HG03175 (cell line): ENCODE results near the gene SLC35A3.
"Not testable (repeated sequence)": the region's sequence is repeated elsewhere in the genome, so short reads cannot be mapped to it uniquely, and the experiment has no call there.

ENCODE experiments used
- ATAC-seq: cut with Tn5 transposase; IDR thresholded peaks from one replicate; pipeline ENCODE4 v1.9.1; 2021; ENCODE audit warnings: mild to moderate bottlenecking, moderate library complexity; ENCODE audit not compliant: unreplicated experiment

Gene SLC35A3

DNA sequence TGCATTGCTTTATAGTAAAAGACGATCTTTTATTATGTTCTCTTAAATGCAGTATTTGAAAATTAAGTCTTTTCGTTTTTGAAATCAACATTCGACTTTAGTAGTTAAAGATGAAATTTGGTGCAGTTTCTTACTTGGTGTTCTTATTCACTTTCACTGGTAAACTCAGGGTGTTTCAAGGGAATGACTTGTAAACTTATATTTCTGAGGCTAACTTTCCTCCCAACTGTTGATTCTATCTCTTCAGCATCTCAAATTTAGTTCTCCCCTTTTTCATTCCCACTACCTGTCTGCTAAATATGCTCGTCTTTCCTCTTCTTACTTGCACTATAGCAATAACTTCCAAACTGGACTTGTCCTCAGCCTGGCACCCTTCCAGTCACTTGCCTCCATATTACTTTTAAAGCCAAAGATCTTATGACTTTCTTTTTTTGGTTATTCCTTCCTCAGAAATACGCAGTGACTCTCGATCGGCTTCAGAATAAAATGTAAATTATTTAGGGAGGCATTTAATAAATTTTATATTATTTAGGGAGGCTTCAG, 988 bp downstream of the SLC35A3 start:
- no peak for ATAC-seq

DNA sequence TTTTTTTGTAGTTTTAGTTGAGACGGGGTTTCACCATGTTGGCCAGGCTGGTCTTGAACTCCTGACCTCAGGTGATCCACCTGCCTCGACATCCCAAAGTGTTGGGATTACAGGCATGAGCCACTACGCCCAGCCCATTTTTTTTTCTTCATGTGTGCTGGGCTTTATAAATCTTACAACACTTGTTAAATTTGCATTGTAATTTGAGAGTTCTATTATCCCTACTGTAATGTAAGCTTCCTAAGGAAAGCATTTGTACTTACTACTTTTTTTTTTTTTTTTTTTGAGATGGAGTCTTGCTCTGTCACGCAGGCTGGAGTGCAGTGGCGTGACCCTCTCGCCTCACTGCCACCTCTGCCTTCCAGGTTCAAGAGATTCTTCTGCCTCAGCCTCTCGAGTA, 2.3 kb downstream of the SLC35A3 start:
- ATAC-seq: not testable (repeated sequence)

DNA sequence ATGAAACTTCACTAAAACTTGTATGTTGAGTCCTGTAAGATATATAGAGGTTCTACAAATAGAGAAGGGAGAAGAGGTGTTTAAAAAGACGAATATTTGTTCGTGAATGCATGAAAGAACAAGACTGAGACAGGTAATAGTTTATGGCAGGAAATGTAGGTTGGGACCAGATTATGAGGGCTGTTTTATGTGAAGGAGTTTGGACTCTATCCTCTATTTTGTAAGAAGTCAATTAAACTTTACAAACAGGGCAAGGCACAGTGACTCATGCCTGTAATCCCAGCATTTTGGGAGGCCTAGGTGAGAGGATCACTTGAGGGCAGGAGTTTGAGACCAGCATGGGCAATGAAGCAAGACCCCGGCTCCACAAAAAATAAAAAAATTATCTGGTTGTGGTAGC, 5.7 kb downstream of the SLC35A3 start:
- ATAC-seq: no peak

DNA sequence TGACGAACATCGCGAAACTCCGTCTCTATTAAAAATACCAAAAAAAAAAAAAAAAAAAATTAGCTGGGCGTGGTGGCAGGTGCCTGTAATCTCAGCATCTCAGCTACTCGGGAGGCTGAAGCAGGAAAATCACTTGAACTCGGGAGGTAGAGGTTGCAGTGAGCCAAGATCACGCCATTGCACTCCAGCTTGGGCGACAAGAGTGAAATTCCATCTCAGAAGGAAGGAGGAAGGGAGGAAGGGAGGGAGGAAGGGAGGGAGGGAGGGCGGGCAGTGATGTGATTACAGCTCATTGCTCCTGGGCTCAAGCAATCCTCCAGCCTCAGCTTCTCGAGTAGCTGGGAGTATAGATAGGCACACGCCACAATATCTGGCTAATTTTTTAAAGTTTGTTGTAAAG, 7.5 kb downstream of the SLC35A3 start:
- not testable (repeated sequence) for ATAC-seq

- ATAC-seq: no peak
These were observed 8.4 kb downstream of the SLC35A3 start for GRCh38 chr1:99978218-99978617.

GRCh38 chr1:99979091-99979490, 9.3 kb downstream of the SLC35A3 start:
- no peak for ATAC-seq

DNA sequence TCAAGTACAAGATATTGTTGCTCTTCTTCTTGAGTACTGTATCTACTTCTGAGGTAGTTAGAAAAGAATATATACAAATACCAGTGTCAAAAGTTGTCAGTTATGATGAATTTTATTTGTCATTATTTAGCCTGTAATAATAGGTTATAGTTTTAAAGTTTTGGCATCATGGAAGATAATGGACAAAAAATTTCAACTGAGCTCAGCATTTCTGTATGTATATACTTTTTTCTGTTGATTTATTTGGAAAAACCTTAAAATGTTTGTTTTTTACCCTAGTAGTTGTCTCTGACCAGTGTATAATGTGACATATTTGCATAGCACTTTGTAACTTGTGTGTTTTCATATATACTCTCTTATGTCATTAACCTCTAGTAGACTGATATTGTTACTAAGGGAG, 11.1 kb downstream of the SLC35A3 start:
- no peak for ATAC-seq

DNA sequence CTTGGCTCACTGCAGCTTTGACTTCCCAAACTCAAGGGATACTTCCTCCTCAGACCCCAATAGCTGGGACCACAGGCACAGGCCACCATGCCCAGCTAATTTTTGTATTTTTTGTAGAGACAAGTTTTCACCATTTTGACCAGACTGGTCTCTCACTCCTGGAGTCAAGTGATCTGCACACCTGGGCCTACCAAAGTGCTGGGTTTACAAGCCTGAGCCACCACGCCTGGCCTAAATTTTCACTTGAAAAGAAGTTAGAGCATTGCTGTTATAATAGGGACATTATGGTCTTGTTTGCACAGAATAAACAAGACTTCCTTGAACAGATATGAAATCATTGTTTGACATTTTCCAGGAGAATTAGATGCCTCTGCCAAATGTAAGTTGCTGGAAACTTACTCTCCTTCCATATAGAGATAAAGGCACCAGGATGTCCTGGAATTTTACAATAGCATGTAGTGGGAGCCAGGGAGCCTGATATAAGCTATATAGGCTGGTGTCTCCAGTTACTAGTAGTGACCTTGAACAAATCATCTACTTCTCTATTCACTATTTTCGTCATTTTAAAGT, 16.9 kb downstream of the SLC35A3 start:
- no peak for ATAC-seq

- no peak for ATAC-seq
These were observed 18.5 kb downstream of the SLC35A3 start for GRCh38 chr1:99988210-99988765.

DNA sequence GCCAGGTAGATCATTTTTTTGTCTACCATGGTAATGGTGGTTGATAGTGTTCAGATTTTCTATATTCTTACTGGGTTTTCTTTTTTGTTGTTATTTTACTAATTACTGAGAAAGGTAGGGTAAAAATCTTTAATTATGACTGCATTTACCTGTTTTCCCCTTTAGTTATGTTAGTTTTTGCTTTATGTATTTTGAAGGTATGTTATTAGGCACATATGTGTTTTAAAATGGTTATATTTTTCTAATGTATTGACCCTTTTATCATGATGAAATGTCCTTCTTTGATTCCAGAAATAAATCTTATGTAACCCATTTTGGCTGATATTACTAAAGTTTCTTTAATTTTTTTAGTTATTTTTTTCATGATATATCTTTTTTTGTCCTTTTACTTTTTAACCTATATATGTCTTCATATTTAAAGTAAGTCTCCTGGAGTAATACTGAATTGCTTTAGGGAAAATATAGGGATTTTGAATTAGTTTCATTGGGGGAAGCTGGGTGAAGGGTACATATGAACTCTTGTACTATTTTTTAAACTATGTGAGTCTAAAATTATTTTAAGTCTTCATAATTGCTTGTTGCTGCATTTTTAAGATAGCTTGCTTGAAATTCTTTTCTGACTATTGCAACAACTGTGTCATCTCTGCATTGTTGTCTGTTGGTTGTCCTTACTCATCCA, 22.4 kb downstream of the SLC35A3 start:
- ATAC-seq: no peak

DNA sequence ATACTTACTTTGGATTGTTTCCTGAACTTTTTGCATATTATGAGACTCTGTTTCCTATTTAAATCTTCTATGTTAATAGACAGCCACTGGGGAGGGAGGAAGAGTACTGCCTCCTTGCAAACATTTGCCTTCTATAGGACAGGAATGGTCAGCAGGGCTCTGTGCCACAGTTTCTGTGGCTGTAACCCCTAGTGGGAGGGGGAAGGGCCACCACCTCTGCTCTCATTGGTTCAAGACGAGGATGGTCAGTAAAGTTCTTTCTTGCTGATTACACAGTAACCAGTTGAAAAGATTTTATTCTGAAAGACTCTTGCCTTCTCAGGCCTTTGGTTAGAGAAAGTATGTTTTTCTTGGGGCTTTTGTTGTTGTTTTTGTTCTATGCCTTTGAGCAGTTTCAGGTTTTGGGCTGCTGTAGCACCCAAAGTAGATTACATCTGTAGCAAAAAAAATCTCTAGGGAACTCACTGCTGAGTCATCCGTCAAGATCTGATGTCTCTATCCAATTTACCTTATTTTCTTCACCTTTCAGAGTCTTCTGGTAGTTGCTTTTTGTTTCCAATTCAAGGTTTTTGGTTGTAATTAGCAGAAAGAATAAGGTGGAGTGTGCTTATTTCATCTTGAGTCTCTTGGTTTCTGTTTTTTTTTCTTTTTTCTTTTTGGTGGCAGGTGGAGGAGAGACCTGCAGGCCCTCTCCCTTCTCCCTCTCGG, 23.1 kb downstream of the SLC35A3 start:
- no peak for ATAC-seq

DNA sequence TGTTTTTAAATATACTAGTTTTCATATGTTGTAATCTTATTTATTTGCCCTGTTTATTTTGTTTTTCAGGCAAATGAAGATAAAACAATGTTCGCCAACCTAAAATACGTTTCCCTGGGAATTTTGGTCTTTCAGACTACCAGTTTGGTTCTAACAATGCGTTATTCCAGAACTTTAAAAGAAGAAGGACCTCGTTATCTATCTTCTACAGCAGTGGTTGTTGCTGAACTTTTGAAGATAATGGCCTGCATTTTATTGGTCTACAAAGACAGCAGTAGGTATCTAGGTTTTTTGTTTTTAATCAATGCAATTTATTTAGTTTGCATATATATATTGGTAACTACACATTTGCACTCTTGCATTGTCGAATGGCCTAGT, 23.7 kb downstream of the SLC35A3 start:
- ATAC-seq: no peak

GRCh38 chr1:99994496-99994895, 24.7 kb downstream of the SLC35A3 start:
- ATAC-seq: no peak

DNA sequence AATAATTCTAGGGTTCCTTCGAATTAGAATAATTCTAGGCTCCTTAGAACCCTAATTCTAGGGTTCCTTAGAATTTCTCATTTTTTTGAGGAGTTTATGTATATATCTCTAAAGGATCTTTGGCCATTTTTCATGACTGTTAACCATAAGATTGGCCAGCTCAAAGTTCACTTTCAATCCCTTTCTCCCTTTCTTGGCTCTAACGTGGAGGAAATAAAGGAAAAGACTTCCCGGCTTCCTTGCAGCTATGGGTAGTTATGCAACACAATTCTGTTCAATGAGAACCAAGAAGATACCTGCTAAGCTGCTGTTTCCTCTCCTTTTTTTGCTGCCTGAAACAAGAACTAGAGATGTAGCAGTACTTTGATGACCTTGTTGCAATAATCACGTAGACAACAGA, 27.2 kb downstream of the SLC35A3 start:
- no peak for ATAC-seq

DNA sequence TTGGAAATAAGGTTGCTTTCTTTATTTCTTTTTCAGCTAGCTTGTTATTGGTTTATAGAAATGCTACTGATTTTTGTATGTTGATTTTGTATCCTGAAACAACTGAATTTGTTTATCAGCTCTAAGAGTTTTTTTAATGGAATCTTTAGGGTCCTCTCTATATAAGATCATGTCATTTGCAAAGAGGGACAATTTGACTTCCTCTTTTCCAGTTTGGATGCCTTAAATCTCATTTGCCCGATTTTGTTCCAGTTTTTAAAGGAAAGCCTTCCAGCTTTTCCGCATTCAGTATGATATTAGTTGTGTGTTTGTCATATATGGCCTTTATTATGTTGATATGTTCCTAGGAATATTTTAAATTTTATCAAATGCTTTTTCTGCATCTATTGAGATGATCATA, 31.7 kb downstream of the SLC35A3 start:
- ATAC-seq: no peak

- no peak for ATAC-seq
These were observed 35.6 kb downstream of the SLC35A3 start for GRCh38 chr1:100005424-100005823.

DNA sequence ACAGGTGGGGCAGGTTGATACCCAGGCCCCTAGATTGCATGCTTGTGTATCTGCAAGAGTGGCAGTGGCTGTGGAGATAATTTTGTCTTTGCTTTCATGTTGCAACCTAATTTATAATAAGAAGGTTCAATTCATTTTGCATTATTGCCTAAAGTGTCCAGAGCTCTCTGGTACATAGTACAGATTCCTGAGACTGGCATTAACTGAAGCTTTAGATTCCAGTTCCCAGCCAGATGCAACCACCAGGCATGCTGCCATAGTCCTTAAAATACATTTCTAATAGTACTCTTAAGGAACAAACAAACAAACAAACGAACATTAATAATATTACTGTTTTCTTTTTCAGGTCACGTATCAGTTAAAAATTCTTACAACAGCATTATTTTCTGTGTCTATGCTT, 36.9 kb downstream of the SLC35A3 start:
- ATAC-seq: no peak

DNA sequence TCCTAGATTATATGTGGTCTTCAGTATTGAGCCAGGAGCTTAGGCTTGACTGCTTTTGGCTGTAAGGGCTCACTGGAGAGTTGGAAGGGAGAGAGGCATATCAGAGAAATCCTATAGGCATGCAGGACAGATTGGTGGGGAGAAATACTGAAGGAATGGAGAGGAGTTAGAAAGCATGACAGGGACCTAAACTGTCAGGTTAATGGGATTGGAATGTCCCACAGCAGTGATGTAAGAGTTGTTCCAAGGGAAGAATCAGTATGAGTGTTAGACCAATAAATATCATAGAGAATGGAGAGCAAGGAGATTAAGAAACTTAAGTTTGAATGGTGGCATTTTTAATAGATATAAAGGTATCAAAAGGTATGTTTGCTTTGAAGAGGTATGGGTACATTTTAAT, 39.7 kb downstream of the SLC35A3 start:
- no peak for ATAC-seq

- ATAC-seq: no peak
These were observed 41.0 kb downstream of the SLC35A3 start for GRCh38 chr1:100010804-100011203.

DNA sequence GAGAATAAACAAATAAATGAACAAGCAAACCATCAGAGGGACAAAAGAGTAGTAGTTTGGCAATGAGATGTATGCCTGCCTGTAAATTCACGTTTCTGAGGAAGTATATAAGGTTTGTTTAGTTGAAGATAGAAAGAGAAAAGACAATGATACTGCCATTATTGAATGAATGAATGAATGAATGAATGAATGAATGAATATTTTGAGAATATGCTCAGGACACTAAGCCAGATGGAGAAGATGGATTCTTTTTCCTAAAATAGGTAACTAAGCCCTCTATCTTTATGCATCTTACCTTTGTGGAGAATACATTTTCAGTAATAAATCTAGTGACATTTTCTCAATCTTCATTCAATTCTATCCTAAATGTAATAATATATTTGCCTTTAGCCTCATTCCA, 49.4 kb downstream of the SLC35A3 start:
- no peak for ATAC-seq

GRCh38 chr1:100023482-100023881, 53.7 kb downstream of the SLC35A3 start:
- ATAC-seq: no peak

DNA sequence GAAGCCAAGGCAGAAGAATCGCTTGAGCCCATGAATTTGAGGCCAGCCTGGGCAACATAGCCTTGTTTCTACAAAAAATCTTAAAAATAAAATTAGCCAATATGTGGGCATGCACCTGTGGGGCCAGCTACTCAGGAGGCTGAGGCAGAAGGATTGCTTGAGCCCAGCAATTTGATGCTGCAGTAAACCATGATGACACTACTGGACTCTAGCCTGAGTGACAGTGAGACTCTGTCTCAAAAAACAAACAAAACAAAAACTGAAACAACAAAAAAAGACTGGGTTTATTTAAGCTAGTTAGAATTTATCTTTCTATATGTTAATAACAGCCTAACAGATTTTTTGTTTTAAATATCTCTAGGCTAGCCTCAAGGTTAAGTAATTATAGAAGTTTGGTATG, 57.4 kb downstream of the SLC35A3 start:
- no peak for ATAC-seq
